ENCODE measurements around the gene FATE1.

DNA sequence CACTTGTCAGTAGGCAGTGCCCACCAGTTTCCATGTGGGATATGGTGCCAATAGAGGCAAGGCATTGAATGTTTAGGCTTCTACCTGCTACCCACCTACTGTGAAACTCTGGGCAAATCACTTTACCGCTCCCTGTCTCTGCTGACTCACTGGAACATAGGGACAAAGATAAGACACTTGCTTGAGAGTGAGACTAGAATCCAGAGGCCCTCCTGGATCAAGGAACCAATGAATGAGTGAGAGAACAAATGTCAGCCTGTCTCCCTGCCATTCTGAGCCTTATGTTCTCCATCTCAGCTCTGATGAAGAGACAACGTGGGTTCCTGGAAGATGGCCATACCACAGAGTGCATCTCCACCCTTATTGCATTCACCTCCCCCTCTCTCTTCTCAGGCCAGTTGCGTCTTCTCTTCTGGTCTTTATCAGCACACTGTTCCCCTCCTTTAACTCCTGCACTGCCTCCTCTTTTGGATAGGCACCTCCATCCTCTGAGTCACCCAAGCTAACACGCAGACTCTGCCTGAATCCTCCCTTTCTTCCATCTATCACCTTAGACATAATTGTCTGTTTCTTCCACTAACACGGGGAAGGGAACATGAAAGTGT lies 35.9 kb upstream of the FATE1 start:
- TF ChIP-seq KDM4A (IDR thresholded peaks at IDR 0.05; ENCODE audit: low read depth, low read length, severe bottlenecking) (no peak), BRCA1 (IDR thresholded peaks at IDR 0.05; ENCODE audit: low read depth, low read length) (no peak), SIN3A (conservative IDR thresholded peaks at IDR 0.05 in 1 of 2, IDR thresholded peaks at IDR 0.05 in 1 of 2; ENCODE audit: low read depth in 1 of 2, low read length in 2 of 2) (no peak), EZH2 (IDR thresholded peaks at IDR 0.05; ENCODE audit: low read depth, low read length, severe bottlenecking) (no peak), GABPA (IDR thresholded peaks at IDR 0.05; ENCODE audit: borderline replicate concordance, insufficient read depth, low read length) (no peak), SP2 (IDR thresholded peaks at IDR 0.05; ENCODE audit: low read length) (no peak), POLR2A (IDR thresholded peaks at IDR 0.05; ENCODE audit: control extremely low read depth in 1 of 2, low read depth in 2 of 2, low read length in 2 of 2) (no peak)
- TF ChIP-seq, protein P1, sequence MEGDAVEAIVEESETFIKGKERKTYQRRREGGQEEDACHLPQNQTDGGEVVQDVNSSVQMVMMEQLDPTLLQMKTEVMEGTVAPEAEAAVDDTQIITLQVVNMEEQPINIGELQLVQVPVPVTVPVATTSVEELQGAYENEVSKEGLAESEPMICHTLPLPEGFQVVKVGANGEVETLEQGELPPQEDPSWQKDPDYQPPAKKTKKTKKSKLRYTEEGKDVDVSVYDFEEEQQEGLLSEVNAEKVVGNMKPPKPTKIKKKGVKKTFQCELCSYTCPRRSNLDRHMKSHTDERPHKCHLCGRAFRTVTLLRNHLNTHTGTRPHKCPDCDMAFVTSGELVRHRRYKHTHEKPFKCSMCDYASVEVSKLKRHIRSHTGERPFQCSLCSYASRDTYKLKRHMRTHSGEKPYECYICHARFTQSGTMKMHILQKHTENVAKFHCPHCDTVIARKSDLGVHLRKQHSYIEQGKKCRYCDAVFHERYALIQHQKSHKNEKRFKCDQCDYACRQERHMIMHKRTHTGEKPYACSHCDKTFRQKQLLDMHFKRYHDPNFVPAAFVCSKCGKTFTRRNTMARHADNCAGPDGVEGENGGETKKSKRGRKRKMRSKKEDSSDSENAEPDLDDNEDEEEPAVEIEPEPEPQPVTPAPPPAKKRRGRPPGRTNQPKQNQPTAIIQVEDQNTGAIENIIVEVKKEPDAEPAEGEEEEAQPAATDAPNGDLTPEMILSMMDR (IDR thresholded peaks at IDR 0.05; ENCODE audit: control extremely low read depth in 1 of 3, insufficient read depth in 1 of 3, low read depth in 1 of 3, low read length in 3 of 3) = no peak
- TF ChIP-seq, protein P2, sequence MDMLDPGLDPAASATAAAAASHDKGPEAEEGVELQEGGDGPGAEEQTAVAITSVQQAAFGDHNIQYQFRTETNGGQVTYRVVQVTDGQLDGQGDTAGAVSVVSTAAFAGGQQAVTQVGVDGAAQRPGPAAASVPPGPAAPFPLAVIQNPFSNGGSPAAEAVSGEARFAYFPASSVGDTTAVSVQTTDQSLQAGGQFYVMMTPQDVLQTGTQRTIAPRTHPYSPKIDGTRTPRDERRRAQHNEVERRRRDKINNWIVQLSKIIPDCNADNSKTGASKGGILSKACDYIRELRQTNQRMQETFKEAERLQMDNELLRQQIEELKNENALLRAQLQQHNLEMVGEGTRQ (IDR thresholded peaks at IDR 0.05; ENCODE audit: low read length) = no peak

Data from H1 (cell line).